ENCODE data around the gene SNX13. TPM values are rescaled to one million over a fixed set of nuclear protein-coding genes. Genes with fewer than 3 reads are reported as not detected.

Gene SNX13
- polyA plus RNA-seq, 2 of the 4 experiments (the other 2 are of a cell fraction) = 13.1 to 31.6 TPM

DNA sequence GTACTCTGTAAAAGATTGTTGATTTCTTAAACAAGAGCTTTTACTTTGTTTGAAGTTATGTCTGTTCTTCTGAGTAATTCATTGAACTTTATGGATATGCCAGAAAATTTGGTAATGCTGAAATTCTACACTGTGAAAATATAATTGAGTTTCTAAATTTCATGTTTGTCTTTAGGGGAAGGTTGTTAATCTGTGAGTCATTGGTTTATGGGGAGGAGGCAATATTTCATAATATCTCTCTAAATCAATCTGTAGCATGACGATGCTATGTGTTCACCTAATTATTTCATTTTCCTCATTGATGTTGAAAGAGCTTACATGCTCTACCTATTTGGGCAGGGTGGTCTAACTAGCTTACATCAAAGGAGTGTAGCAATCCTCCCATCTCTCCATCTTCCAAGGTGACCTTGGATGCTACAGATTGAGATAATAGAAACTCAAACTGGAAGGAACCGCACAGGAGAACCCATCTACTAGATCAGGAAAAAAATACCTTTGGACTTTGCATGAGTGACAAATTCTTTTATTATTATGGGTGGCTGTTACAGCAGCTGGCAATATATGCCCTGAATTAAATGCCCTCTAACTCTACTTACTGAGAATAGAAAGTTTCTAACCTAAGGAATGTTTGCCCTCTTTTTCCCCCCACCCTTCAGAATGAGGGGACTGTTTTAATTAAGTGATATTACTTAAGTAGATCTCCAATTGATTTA lies 8.4 kb upstream of the SNX13 start:
- no peak for DNase-seq (ENCODE audit: low read depth in 1 of 2, low spot score in 1 of 2)
- no peak overlapping the region for H3K27ac ChIP-seq
- ChIA-PET POLR2A (no interaction called here), CTCF (interaction anchor here (1.0 kb wide), 1 partner anchor 397 kb away, joined by 3 read pairs; no protein-coding TSS in a partner anchor)
- TF ChIP-seq EHMT2 (IDR thresholded peaks at IDR 0.05; ENCODE audit: low read depth) (no peak), FOSB (CRISPR knock-in tag; IDR thresholded peaks at IDR 0.05) (no peak), POLR2AphosphoS2 (conservative IDR thresholded peaks at IDR 0.05; ENCODE audit: low read length) (no peak), PHF8 (IDR thresholded peaks at IDR 0.05; ENCODE audit: borderline replicate concordance, low read depth) (no peak), FOSL2 (IDR thresholded peaks at IDR 0.05) (0 out of 2 replicates have a peak, but pooled peaks have one; percentile 9), FOSL2 (CRISPR knock-in tag; IDR thresholded peaks at IDR 0.05) (no peak), ZC3H11A (IDR thresholded peaks at IDR 0.05) (no peak), ZNF302 (CRISPR knock-in tag; IDR thresholded peaks at IDR 0.05) (no peak), JUNB (IDR thresholded peaks at IDR 0.05) (0 out of 2 replicates have a peak, but pooled peaks have one; percentile 12), CEBPB (IDR thresholded peaks at IDR 0.05) (peak in 1 of 2 experiments; percentile 34; a peak in 1 of 4 replicates), SMC3 (IDR thresholded peaks at IDR 0.05) (no peak), MAFK (IDR thresholded peaks at IDR 0.05; ENCODE audit: partially characterized antibody) (no peak), HOXB5 (CRISPR knock-in tag; IDR thresholded peaks at IDR 0.05) (no peak), EHF (CRISPR knock-in tag; IDR thresholded peaks at IDR 0.05) (no peak), RCOR1 (IDR thresholded peaks at IDR 0.05; ENCODE audit: low read depth, low read length) (no peak), FOXS1 (CRISPR knock-in tag; IDR thresholded peaks at IDR 0.05) (no peak), SREBF2 (IDR thresholded peaks at IDR 0.05) (no peak), BHLHE40 (IDR thresholded peaks at IDR 0.05; ENCODE audit: low read depth, low read length) (no peak), RAD21 (conservative IDR thresholded peaks at IDR 0.05 in 1 of 2, IDR thresholded peaks at IDR 0.05 in 1 of 2) (no peak)
- TF ChIP-seq, protein P1, sequence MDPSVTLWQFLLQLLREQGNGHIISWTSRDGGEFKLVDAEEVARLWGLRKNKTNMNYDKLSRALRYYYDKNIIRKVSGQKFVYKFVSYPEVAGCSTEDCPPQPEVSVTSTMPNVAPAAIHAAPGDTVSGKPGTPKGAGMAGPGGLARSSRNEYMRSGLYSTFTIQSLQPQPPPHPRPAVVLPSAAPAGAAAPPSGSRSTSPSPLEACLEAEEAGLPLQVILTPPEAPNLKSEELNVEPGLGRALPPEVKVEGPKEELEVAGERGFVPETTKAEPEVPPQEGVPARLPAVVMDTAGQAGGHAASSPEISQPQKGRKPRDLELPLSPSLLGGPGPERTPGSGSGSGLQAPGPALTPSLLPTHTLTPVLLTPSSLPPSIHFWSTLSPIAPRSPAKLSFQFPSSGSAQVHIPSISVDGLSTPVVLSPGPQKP (IDR thresholded peaks at IDR 0.05; ENCODE audit: low read depth, low read length) = no peak
- TF ChIP-seq, protein P2, sequence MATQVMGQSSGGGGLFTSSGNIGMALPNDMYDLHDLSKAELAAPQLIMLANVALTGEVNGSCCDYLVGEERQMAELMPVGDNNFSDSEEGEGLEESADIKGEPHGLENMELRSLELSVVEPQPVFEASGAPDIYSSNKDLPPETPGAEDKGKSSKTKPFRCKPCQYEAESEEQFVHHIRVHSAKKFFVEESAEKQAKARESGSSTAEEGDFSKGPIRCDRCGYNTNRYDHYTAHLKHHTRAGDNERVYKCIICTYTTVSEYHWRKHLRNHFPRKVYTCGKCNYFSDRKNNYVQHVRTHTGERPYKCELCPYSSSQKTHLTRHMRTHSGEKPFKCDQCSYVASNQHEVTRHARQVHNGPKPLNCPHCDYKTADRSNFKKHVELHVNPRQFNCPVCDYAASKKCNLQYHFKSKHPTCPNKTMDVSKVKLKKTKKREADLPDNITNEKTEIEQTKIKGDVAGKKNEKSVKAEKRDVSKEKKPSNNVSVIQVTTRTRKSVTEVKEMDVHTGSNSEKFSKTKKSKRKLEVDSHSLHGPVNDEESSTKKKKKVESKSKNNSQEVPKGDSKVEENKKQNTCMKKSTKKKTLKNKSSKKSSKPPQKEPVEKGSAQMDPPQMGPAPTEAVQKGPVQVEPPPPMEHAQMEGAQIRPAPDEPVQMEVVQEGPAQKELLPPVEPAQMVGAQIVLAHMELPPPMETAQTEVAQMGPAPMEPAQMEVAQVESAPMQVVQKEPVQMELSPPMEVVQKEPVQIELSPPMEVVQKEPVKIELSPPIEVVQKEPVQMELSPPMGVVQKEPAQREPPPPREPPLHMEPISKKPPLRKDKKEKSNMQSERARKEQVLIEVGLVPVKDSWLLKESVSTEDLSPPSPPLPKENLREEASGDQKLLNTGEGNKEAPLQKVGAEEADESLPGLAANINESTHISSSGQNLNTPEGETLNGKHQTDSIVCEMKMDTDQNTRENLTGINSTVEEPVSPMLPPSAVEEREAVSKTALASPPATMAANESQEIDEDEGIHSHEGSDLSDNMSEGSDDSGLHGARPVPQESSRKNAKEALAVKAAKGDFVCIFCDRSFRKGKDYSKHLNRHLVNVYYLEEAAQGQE (IDR thresholded peaks at IDR 0.05) = no peak
- TF ChIP-seq, protein P3, sequence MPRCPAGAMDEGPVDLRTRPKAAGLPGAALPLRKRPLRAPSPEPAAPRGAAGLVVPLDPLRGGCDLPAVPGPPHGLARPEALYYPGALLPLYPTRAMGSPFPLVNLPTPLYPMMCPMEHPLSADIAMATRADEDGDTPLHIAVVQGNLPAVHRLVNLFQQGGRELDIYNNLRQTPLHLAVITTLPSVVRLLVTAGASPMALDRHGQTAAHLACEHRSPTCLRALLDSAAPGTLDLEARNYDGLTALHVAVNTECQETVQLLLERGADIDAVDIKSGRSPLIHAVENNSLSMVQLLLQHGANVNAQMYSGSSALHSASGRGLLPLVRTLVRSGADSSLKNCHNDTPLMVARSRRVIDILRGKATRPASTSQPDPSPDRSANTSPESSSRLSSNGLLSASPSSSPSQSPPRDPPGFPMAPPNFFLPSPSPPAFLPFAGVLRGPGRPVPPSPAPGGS (IDR thresholded peaks at IDR 0.05) = no peak
- TF ChIP-seq, protein P4, sequence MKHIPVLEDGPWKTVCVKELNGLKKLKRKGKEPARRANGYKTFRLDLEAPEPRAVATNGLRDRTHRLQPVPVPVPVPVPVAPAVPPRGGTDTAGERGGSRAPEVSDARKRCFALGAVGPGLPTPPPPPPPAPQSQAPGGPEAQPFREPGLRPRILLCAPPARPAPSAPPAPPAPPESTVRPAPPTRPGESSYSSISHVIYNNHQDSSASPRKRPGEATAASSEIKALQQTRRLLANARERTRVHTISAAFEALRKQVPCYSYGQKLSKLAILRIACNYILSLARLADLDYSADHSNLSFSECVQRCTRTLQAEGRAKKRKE (CRISPR knock-in tag; IDR thresholded peaks at IDR 0.05; ENCODE audit: low read depth) = no peak
- TF ChIP-seq, protein P5, sequence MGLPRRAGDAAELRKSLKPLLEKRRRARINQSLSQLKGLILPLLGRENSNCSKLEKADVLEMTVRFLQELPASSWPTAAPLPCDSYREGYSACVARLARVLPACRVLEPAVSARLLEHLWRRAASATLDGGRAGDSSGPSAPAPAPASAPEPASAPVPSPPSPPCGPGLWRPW (IDR thresholded peaks at IDR 0.05) = no peak
- TF ChIP-seq, protein P6, sequence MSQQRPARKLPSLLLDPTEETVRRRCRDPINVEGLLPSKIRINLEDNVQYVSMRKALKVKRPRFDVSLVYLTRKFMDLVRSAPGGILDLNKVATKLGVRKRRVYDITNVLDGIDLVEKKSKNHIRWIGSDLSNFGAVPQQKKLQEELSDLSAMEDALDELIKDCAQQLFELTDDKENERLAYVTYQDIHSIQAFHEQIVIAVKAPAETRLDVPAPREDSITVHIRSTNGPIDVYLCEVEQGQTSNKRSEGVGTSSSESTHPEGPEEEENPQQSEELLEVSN (IDR thresholded peaks at IDR 0.05; ENCODE audit: borderline replicate concordance, low read depth) = no peak
- no peak for FAIRE-seq
- ATAC-seq = no peak
- 42% methylated on average over 2 of the region's 2 CpGs for WGBS (ENCODE audit: missing lambda C conversion rate)
- no peak overlapping the region for H3K4me2 ChIP-seq
- H3K9me3 ChIP-seq = no peaks in the 10 kb centered on the region
- 0 out of 3 replicates have a peak, but pooled peaks cover 6% of the 10 kb centered on the region for H3K4me1 ChIP-seq
- no peak overlapping the region for H3K4me3 ChIP-seq

All from A549 (cell line).